SK-N-SH (cell line): Measurements from ENCODE around the gene ZHX3.

Source experiments
- CHD2 ChIP-seq: fragments of 150-350 bp; IDR thresholded peaks from 2 replicates; pipeline ENCODE4 v1.6.1; 2018; ENCODE audit warnings: low read length; ENCODE audit not compliant: partially characterized antibody
- ELF1 ChIP-seq: IDR thresholded peaks from 2 replicates; pipeline ENCODE4 v1.4.0; 2012
- EP300 ChIP-seq, 2 experiments: IDR thresholded peaks; 2 replicates each; pipeline versions ENCODE4 v1.4.0 to v1.6.1; 2012; ENCODE audit warnings: borderline replicate concordance in 1 of 2, low read depth in 1 of 2, low read length in 1 of 2
- GABPA ChIP-seq: IDR thresholded peaks from 2 replicates; pipeline ENCODE4 v1.4.0; 2012; ENCODE audit warnings: low read depth, mild to moderate bottlenecking
- NFIC ChIP-seq: IDR thresholded peaks from 2 replicates; pipeline ENCODE4 v1.4.0; 2012; ENCODE audit warnings: borderline replicate concordance
- RAD21 ChIP-seq: IDR thresholded peaks from 2 replicates; pipeline ENCODE4 v1.6.1; 2012; ENCODE audit warnings: mild to moderate bottlenecking, low read length
- RXRA ChIP-seq: IDR thresholded peaks from 2 replicates; pipeline ENCODE4 v1.4.0; 2012; ENCODE audit warnings: low read depth, mild to moderate bottlenecking, borderline replicate concordance
- SIN3A ChIP-seq: IDR thresholded peaks from 2 replicates; pipeline ENCODE4 v1.6.1; 2012; ENCODE audit warnings: low read depth, mild to moderate bottlenecking, low read length, moderate library complexity, borderline replicate concordance
- TAF1 ChIP-seq: IDR thresholded peaks from 2 replicates; pipeline ENCODE4 v1.6.1; 2012; ENCODE audit warnings: low read depth, mild to moderate bottlenecking, low read length, moderate library complexity, borderline replicate concordance
- TF ChIP-seq, protein P1 (sequence below): fragments of 200-600 bp; sonication (generic); IDR thresholded peaks from 2 replicates; pipeline ENCODE4 v1.6.1; 2017; ENCODE audit warnings: antibody characterized with exemption, mild to moderate bottlenecking, moderate library complexity
- TF ChIP-seq, protein P2 (sequence below): IDR thresholded peaks from 2 replicates; pipeline ENCODE4 v1.6.1; 2012; ENCODE audit warnings: mild to moderate bottlenecking, low read depth, low read length, moderate library complexity
- TF ChIP-seq, protein P3 (sequence below): IDR thresholded peaks from 2 replicates; pipeline ENCODE4; 2012

DNA sequence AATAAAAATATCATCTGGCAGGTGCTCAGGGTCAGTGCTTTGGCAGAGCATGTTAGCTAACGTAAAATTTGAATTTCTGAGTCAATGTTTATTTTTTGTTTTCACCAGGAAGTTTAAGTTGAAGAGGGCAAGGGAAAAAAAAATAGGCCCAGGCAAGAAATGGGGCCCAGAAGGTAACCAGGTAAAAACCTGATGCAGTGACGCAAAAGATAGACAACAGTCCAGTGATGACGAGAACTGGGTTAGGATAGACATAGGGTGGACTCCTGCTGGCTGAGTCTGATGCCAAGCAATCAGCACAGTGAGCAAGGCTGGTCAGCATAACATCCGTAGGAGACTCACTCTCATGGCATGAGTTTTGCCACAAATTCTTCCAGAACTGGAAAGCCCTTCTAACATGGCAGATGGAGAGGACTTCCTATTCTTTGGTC is 42.2 kb downstream of the ZHX3 start:
- TF ChIP-seq, protein P1, sequence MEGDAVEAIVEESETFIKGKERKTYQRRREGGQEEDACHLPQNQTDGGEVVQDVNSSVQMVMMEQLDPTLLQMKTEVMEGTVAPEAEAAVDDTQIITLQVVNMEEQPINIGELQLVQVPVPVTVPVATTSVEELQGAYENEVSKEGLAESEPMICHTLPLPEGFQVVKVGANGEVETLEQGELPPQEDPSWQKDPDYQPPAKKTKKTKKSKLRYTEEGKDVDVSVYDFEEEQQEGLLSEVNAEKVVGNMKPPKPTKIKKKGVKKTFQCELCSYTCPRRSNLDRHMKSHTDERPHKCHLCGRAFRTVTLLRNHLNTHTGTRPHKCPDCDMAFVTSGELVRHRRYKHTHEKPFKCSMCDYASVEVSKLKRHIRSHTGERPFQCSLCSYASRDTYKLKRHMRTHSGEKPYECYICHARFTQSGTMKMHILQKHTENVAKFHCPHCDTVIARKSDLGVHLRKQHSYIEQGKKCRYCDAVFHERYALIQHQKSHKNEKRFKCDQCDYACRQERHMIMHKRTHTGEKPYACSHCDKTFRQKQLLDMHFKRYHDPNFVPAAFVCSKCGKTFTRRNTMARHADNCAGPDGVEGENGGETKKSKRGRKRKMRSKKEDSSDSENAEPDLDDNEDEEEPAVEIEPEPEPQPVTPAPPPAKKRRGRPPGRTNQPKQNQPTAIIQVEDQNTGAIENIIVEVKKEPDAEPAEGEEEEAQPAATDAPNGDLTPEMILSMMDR = no peak
- TF ChIP-seq GABPA (no peak), CHD2 (no peak), TAF1 (no peak), RAD21 (no peak), SIN3A (no peak), ELF1 (no peak), RXRA (no peak), NFIC (no peak), EP300 (IDR thresholded peaks at IDR 0.05; ENCODE audit: borderline replicate concordance in 1 of 2, low read depth in 1 of 2, low read length in 1 of 2) (no peak)
- TF ChIP-seq, protein P2, sequence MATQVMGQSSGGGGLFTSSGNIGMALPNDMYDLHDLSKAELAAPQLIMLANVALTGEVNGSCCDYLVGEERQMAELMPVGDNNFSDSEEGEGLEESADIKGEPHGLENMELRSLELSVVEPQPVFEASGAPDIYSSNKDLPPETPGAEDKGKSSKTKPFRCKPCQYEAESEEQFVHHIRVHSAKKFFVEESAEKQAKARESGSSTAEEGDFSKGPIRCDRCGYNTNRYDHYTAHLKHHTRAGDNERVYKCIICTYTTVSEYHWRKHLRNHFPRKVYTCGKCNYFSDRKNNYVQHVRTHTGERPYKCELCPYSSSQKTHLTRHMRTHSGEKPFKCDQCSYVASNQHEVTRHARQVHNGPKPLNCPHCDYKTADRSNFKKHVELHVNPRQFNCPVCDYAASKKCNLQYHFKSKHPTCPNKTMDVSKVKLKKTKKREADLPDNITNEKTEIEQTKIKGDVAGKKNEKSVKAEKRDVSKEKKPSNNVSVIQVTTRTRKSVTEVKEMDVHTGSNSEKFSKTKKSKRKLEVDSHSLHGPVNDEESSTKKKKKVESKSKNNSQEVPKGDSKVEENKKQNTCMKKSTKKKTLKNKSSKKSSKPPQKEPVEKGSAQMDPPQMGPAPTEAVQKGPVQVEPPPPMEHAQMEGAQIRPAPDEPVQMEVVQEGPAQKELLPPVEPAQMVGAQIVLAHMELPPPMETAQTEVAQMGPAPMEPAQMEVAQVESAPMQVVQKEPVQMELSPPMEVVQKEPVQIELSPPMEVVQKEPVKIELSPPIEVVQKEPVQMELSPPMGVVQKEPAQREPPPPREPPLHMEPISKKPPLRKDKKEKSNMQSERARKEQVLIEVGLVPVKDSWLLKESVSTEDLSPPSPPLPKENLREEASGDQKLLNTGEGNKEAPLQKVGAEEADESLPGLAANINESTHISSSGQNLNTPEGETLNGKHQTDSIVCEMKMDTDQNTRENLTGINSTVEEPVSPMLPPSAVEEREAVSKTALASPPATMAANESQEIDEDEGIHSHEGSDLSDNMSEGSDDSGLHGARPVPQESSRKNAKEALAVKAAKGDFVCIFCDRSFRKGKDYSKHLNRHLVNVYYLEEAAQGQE = no peak
- TF ChIP-seq, protein P3, sequence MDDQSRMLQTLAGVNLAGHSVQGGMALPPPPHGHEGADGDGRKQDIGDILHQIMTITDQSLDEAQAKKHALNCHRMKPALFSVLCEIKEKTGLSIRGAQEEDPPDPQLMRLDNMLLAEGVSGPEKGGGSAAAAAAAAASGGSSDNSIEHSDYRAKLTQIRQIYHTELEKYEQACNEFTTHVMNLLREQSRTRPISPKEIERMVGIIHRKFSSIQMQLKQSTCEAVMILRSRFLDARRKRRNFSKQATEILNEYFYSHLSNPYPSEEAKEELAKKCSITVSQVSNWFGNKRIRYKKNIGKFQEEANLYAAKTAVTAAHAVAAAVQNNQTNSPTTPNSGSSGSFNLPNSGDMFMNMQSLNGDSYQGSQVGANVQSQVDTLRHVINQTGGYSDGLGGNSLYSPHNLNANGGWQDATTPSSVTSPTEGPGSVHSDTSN = no peak
